NCI-H2196 treated with DMSO at 0.1 percent for 48 hours (cell line): ENCODE data around the gene ANGPTL4.
A peak's percentile ranks its signal among the peaks of the same experiment; 100 is the strongest.
"Not testable (repeated sequence)": the region's sequence is repeated elsewhere in the genome, so short reads cannot be mapped to it uniquely, and the experiment has no call there.

Source experiments
- DNase-seq: peaks from one replicate; lab custom pipeline; 2025; ENCODE audit not compliant: unreplicated experiment; lab: John Stamatoyannopoulos, UW

The ANGPTL4 gene

DNA sequence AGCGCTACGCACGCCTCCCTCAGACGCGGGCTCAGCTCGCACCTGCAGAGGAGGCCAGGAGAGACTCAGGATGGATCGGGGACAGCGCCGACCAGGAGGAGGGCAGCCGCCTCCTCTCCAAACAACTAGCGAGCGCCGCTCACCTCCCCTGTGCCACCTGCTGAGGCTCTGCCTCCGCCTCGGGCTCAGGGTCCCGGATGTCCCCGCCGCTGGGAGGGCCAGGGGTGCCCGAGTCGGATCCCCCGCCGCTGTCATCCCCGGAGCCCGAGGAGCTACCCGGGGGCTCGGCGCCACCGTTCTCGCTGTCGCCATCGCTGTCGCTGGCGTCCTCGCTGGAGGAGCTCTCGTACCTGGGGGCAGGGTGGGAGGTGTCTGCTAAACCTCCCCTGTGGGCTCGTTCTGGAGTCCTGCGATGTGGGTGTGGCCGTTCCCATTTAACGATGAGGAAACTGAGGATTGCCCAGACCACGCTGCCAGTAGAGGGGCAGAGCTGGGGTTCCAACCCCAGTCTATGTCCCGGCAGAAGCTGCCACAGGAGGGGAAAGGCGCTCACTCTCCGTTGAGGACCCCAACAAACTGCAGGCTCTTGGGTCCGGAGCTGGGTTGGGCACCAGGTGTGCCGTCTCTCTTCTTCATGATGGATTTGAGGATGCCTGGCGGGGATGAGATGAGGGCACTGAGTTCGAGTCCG, 30.0 kb upstream of the ANGPTL4 start:
- no peak for DNase-seq

- DNase-seq, result peak; percentile 84
Measured at GRCh38 chr19:8334458-8335342, 29.3 kb upstream of the ANGPTL4 start.

DNA sequence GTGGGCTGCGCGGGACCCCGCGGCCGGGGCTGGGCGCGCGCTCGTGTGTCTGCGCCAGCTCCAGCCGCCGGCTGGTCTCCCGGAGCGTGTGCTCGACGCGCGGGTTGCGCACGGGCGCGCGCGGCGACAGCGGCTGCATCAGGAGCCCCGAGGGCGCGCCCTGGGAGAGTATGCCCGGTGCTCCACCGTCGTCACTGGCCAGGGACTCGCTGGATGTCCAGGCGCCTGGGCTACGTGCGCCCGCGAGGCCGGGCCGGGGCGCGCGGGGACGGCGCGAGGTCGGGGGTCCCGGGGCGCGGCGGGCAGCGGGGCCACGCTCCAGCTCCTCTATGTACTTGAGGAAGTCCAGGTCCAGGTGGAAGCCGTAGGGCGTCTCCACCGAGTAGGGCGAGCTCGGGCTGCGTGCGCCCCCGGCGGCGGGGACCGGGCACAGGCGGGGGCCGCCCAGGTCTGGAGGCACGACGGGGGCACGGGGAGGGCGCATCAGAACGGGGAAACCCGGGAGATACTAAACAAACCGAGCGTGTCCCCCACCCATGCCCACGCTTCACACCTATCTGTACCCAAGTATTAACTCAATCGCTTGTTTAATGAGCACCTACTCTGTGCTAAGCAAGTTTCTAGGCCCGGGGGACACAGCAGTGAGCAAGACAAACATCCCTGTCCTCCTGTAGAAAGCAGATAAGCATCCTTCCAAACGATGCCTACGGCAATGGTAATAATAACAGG, 28.4 kb upstream of the ANGPTL4 start:
- peak; percentile 32 for DNase-seq

DNA sequence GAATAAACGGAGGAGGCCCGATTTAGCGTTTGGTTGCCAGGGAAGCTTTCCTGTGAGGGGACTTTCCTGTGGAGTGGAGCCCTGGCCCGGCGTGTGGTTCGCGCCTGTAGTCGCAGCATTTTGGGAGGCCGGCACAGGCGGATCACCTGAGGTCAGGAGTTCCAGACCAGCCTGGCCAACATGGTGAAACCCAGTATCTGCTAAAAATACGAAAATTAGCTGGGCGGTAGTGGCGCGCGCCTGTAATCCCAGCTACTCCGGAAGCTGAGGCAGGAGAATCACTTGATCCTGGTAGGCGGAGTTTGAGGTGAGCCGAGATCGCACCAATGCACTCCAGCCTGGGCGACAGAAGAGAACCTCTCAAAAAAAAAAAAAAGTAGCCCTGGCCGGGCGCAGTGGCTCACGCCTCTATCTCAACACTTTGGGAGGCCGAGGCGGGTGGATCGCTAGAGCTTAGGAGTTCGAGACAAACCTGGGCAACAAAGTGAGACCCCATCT, 27.8 kb upstream of the ANGPTL4 start:
- no peak for DNase-seq

DNA sequence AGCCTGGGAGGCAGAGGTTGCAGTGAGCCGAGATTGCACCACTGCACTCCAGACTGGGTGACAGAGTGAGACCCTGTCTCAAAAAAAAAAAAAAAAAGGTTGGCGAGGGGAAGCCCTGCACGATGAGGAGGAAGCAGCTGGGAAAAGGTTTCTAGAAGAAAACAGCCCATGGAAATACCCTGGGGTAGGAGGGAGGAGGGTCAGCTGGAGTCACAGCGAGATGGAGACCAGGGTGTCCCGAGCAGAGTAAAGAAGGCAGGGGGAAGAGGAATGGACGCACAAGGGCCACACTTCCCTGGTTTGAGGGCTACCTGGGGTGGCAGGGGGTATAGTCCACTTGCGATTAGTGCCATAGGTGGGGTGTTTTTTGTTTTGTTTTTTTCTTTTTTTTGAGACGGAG, 27.3 kb upstream of the ANGPTL4 start:
- DNase-seq, result no peak

DNA sequence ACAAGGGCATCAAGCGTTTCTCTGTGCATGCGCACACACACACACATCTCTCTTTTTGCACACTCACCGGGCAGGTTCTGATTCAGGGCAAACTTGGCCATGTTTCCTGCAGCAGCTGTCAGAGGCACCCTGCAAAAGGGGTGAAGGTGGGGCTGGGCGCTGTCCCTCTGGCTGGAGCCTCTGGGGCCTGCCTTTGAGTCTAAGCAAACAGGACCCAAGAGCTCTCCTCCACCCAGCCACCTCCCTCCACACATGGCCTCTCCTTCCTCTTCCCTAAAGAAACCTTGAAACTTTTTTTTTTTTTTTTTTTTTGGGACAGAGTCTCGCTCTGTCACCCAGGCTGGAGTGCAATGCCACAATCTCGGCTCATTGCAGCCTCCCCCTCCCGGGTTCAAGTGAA, 26.2 kb upstream of the ANGPTL4 start:
- no peak for DNase-seq

GRCh38 chr19:8338835-8339234, 25.1 kb upstream of the ANGPTL4 start:
- no peak for DNase-seq

DNA sequence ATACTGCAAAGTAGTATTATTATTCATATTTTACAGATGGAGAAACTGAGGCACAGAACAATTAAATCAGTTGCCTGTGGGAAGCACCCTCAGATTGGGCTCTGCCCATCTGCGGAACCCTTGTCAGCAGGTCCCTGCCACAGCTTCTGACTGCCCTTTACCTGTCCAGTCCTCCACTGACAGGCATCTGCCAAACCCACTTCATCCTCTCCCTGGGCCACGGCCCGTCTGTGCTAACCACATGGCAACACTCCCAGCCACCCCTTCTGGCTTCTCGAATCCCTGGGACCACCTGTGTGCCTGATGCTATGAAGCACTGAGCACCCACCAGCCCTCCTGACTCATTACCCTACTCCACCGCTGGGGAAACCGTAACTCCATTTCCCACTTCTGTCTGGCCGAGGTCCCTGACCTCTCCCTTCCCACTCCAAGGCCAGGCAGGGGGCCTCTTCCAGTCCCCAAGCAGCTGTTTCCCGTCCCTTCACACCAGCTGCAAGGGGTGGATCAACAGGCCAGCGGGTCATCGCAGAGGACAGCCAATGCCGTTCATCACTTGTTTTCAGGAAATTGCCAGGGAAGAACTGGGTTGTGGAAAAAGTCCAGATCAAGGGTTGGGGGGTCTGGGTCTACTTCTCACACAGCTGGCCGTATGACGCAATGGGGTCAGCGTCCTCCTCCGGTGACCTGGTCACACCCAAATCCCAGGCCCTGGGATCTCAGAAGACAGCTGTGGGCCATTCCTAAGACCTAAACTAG, 23.4 kb upstream of the ANGPTL4 start:
- no peak for DNase-seq

DNA sequence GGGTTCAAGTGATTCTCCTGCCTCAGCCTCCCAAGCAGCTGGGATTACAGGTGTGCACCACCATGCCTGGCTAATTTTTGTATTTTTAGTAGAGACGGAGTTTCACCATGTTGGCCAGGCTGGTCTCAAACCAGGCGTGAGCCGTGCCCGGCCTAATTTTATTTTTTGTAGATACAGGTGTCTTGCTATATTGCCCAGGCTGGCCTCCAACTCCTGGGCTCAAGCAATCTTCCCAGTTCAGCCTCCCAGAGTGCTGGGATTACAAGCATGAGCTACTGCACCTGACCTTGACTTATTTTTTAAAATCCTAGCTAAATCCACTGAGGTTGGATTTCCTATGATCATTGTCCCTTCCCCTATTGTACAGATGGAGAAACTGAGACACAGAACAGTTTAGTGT, 22.5 kb upstream of the ANGPTL4 start:
- not testable (repeated sequence) for DNase-seq

DNA sequence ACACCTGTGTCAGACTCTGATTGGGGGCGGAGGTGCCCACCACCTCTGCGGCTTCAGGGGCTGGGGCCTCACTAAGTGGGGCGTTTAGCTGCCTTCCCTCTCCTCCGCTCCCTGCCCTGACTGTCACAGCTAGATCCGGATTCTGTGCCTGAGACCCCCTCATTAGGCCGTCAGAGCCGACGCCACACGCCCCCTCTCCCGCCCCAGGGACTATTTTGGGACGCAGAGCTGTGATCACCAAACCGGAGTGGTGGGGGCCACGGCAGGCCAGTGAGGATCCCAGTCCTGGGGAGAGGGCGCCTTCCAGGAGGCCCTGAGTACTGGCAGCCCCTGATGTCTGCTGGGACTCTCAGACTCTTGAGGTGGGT, 21.7 kb upstream of the ANGPTL4 start:
- no peak for DNase-seq

DNA sequence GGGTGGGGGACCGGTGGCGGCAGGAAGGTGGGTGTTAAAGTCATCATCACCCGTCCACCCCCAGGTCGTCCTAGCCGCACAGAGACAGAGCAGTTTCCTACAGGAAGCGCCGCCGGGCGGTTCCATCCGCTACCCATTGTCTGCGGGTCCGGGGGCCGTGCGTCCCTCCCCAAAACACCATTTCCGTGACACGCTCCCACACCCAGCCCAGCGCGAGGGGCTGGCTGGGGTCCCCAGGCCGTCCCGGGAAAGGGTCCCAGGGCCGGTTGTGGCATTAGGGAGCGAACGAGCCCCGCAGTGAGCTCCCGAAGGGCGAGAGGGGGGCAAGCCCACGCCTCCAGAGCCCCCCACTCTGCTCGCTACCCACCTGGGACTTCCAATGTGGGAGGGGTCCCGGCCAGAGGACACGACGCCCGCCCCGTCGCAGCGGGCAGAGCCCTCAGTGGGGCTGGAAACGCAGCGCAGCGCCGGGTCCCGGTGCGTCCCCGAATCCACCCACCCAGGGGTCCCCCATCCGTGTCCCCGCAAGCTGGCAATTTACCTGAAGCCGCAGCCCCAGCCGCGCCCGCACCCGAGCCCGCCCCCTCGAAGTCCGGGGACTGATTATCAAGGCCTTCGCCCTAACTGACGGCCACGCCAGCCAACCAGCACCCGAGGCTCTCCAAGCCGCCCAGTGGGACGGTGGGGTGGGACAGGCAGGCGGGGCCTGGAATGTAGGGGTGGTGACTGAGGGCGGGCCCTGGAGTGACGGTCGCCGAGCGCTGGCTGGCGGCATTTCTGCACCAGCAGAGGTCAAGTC, 21.1 kb upstream of the ANGPTL4 start, which contains the start of gene KANK3:
Gene KANK3, minus strand, starts transcription at position 579 of the 799 bp plus-strand sequence. CDS start 5,434 bp downstream, outside the sequence.
- DNase-seq, result peak; percentile 86

- no peak for DNase-seq
Measured at GRCh38 chr19:8343483-8343844, 20.5 kb upstream of the ANGPTL4 start.

- DNase-seq, result not testable (repeated sequence)
Measured at GRCh38 chr19:8349629-8350372, 14.2 kb upstream of the ANGPTL4 start.

GRCh38 chr19:8352134-8352827, 11.7 kb upstream of the ANGPTL4 start:
- no peak for DNase-seq

GRCh38 chr19:8352845-8353244, 11.1 kb upstream of the ANGPTL4 start:
- DNase-seq, result not testable (repeated sequence)

DNA sequence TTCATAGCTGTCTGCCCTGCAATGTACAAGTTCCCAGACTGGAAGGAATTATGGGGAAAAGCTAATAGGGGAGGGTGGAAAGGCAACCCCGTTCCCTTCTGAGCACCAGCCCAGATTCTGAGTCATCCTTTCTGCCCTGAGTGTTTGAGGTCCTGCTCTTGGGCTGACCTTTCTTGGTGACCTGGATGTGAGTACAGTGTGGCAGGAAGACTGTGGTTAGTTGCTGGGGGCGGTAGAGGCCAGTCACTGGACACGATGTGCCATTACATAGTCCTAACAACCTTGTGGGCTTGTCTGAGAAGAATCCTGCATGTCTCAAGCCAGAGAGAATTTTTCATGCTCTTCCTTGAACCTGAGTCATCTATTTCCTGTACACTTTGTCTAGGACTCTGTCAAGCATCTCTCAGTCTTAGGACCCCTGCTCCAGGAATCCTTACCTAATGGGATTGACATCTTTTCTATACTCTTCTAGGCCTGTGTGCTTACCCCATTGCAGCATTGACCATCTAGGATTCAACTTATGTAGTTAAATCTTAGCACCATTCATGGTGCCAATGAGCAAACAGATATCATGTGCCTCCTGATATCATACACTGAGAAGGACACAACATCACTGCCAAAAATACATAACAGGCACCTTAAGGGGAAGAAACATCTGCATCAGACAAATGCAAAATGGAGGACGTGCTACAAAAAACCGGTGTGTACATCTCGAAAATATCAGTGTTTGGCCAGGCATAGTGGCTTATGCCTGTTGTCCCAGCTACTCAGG, 8.1 kb upstream of the ANGPTL4 start:
- DNase-seq, result no peak

DNA sequence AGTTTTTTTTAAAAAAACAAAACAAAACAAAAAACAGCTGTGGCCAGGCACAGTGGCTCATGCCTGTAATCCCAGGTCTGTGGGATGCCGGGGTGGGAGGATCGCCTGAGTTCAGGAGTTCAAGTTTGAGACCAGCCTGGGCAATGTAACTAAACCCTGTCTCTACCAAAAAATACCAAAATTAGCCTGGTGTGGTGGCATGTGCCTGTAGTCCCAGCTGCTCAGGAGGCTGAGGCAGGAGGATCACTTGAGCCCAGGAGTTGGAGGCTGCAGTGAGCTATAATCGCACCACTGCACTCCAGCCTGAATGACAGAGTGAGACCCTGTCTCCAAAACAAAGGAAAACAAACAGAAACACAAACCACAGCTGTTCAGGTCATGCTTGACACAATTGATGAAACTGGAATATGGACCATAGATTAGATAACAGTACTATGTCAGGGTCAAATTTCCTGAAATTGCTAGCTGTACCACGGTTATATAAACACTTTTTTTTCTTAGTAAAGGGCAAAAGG, 6.9 kb upstream of the ANGPTL4 start:
- DNase-seq, result no peak

GRCh38 chr19:8358948-8359347, 5.0 kb upstream of the ANGPTL4 start:
- no peak for DNase-seq
